HAP-1 (cell line): ENCODE measurements around the gene HEPACAM.
"Not testable (repeated sequence)": the region's sequence is repeated elsewhere in the genome, so short reads cannot be mapped to it uniquely, and the experiment has no call there.

Experiments used
- DNase-seq, 2 experiments: peaks; one replicate each; pipeline ENCODE4 v3.0.0-alpha.2; 2016 to 2020; ENCODE audit warnings: low spot score in 2 of 2
- H3K27me3 ChIP-seq: fragments of 250-450 bp; sonication (Bioruptor Pico); 2 replicates; pipeline ENCODE4 v1.5.1; 2020; ENCODE audit warnings: low read depth, mild to moderate bottlenecking, moderate library complexity
- H3K36me3 ChIP-seq: fragments of 250-450 bp; sonication (Bioruptor Pico); replicated peaks from 2 replicates; pipeline ENCODE4 v1.5.1; 2020; ENCODE audit warnings: mild to moderate bottlenecking
- H3K4me1 ChIP-seq: fragments of 250-450 bp; sonication (Bioruptor Pico); 2 replicates; pipeline ENCODE4 v1.5.1; 2020; ENCODE audit warnings: mild to moderate bottlenecking
- H3K4me3 ChIP-seq: fragments of 250-450 bp; sonication (Bioruptor Pico); 2 replicates; pipeline ENCODE4 v1.5.1; 2020; ENCODE audit warnings: mild to moderate bottlenecking, moderate library complexity
- H3K9me3 ChIP-seq: fragments of 250-450 bp; sonication (Bioruptor Pico); 2 replicates; pipeline ENCODE4 v1.5.1; 2020; ENCODE audit warnings: mild to moderate bottlenecking, moderate library complexity
- in situ Hi-C: fragments of 300-500 bp; cut with MboI; formaldehyde crosslinking; loops from 3 replicates; pipeline ENCODE4 v1.14.3; 2020; ENCODE audit warnings: low sequenced_read_pairs, inconsistent platforms, mixed read lengths

HEPACAM gene

DNA sequence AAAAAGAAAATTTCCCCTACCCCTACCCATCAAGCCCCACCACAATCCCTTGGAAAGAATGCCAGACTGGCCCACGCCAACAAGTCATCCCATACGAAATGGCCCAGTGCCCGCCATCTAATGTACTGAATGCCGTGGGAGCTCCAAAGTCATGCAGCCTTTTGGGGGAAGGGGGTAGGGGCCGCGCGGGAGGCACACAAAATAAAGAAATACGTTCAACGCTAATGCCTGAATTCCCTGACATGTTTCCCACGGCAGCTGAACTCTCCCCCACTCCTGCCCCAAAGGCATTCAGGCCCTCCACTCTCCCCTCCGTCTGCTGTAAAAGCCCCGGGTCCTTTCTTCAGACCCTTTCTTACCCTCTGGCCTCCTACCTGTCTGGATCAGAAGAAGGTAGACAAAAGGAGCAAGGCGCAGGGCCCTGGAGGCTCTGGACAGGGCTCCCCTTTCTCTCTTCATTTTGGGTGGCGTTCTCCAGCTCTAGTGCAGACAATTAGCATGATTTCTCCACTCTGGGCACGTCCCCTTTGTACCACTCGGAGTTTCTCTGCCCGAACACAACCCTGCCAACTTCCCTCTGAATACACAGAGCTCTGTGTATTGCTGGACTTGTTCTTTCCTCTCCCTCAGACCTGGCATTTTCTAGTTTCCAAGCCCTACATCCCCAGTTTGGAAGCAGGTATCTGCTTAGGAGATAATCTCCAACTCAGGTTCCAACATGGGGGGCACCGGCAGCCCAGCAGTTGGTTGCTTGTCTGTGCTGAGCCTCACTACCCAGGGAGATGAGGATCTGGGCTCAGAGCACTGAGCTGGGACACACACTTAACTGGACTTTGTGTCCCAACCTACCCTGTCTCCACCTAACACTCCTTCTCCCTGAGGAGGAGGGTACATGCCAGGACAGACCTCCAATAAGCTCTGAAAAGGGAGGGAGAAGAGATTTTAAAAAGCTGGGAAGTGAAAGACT lies at the start of gene HEPACAM:
TSS of gene HEPACAM (minus strand) at position 500 of the 967 bp plus-strand sequence. CDS start at position 459, 41 bp downstream.
- H3K4me1 ChIP-seq: no peaks in the 10 kb centered on the region
- H3K27me3 ChIP-seq: peaks cover 31% of the 10 kb centered on the region
- in situ Hi-C loops: no loop called here
- no peak within 1 kb of the TSS for H3K4me3 ChIP-seq
- no peak for DNase-seq
- no peaks in the 10 kb centered on the region for H3K9me3 ChIP-seq
- H3K36me3 ChIP-seq: no peaks in the 10 kb centered on the region

DNA sequence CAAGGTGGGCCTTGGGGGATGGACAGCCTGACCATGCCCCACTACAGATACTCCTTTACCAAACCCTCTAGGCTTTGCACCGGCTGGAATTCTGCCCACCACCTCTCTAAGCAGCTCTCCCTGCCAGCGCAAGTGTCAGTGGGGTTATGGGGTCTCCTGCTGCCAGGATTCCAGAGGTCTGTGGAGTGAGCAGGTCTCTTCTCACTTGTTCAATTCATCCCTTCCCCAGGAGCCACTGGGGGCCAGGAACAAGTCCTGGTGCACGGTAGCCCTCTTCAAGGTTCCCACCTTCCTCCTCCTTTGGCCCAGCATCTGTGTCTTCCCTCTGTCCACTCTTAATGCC lies 48.6 kb upstream of the HEPACAM start:
- Histone ChIP-seq H3K4me1 (no peaks in the 10 kb centered on the region), H3K27me3 (no peaks in the 10 kb centered on the region), H3K36me3 (no peaks in the 10 kb centered on the region), H3K4me3 (no peak overlapping the region), H3K9me3 (0 out of 2 replicates have a peak, but pooled peaks cover 2% of the 10 kb centered on the region)
- in situ Hi-C loops: no loop called here
- DNase-seq: no peak

DNA sequence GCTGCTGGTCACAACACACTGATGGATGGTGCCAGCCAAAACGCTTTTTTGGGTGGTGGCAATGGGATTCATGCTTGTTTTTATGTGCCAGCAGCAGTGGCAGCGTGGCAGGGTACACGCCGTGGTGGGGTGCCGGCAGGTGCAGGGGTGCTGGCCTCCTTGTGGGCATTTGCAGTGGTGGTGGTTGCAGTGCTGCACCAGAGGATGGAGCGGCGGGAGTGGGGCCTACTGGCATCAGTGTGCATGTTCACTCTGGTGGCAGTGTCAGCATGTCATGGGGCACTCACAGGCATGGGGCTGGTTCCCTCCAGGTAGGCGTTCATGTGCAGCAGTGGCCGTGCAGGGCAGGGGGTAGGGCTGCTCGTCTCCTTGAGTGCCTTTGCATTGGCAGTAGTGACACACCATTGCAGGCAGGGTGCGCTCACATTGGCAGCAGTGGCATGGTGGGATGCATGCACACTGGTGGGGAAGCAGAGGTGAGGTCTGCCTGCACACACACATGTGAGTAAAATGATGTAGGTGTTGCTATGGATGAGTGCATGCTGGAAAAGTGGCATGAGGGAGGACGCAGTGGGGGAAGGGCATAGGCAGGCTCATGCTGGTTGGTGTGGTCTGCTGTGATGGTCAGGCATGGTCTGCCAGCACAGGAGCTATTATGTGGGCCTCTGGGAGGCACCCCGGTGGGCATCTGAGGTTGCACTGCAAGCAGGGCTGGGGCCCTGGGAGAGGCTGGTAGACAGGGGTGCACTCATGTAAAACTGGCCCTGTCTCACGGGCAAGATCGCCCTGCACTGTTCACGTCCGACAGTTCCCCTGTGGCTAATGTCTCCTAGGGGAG lies 48.0 kb upstream of the HEPACAM start:
- in situ Hi-C loops: no loop called here
- Histone ChIP-seq H3K4me1 (no peaks in the 10 kb centered on the region), H3K36me3 (no peaks in the 10 kb centered on the region), H3K4me3 (no peak overlapping the region), H3K27me3 (no peaks in the 10 kb centered on the region), H3K9me3 (0 out of 2 replicates have a peak, but pooled peaks cover 2% of the 10 kb centered on the region)
- DNase-seq: no peak

- Histone ChIP-seq H3K4me3 (no peak overlapping the region), H3K4me1 (peaks cover 4% of the 10 kb centered on the region), H3K36me3 (no peaks in the 10 kb centered on the region), H3K27me3 (no peaks in the 10 kb centered on the region), H3K9me3 (0 out of 2 replicates have a peak, but pooled peaks cover 2% of the 10 kb centered on the region)
- in situ Hi-C loops: no loop called here
- no peak for DNase-seq
Measured at GRCh38 chr11:124982043-124982442, 46.2 kb upstream of the HEPACAM start.

GRCh38 chr11:124978316-124978715 lies 42.5 kb upstream of the HEPACAM start:
- Histone ChIP-seq H3K36me3 (no peaks in the 10 kb centered on the region), H3K27me3 (no peaks in the 10 kb centered on the region), H3K9me3 (0 out of 2 replicates have a peak, but pooled peaks cover 2% of the 10 kb centered on the region), H3K4me3 (no peak overlapping the region), H3K4me1 (peaks cover 13% of the 10 kb centered on the region)
- DNase-seq: peak; percentile 13 to 54
- in situ Hi-C loops: no loop called here

- Histone ChIP-seq H3K27me3 (no peaks in the 10 kb centered on the region), H3K4me3 (no peak overlapping the region), H3K4me1 (peaks cover 13% of the 10 kb centered on the region), H3K9me3 (0 out of 2 replicates have a peak, but pooled peaks cover 2% of the 10 kb centered on the region), H3K36me3 (no peaks in the 10 kb centered on the region)
- in situ Hi-C loops: no loop called here
- no peak for DNase-seq
Measured at GRCh38 chr11:124977006-124977405, 41.2 kb upstream of the HEPACAM start.

- 0 out of 2 replicates have a peak, but pooled peaks cover 2% of the 10 kb centered on the region for H3K9me3 ChIP-seq
- in situ Hi-C loops: no loop called here
- no peaks in the 10 kb centered on the region for H3K27me3 ChIP-seq
- peaks cover 13% of the 10 kb centered on the region for H3K4me1 ChIP-seq
- no peaks in the 10 kb centered on the region for H3K36me3 ChIP-seq
- peak in 1 of 2 experiments; percentile 69 for DNase-seq
- no peak overlapping the region for H3K4me3 ChIP-seq
Measured at GRCh38 chr11:124976531-124976930, 40.7 kb upstream of the HEPACAM start.

DNA sequence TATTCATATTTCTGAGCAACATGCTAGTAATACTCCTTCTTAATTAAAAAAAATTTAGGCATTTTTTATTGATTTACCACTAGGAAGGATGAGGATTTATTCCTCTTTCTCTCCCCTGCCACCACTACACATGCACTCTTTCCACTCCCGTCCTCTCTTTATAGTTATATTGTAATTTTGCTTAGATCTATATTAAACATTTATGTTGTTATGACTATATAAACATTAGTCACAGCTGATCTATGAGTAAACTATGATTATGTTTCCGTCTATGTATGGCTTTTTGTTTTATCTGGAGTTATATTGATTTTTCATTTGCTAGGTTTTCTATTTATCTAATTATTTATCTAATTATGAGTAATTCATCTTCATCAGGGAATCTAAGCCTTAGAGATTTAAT lies 36.0 kb upstream of the HEPACAM start:
- H3K4me1 ChIP-seq: peaks cover 6% of the 10 kb centered on the region
- DNase-seq: no peak
- no peaks in the 10 kb centered on the region for H3K9me3 ChIP-seq
- H3K36me3 ChIP-seq: no peaks in the 10 kb centered on the region
- in situ Hi-C loops: loop anchor here (25.0 kb wide), 1 partner anchor 915 kb away; the partner anchor contains the start of gene HYLS1
- no peak overlapping the region for H3K4me3 ChIP-seq
- H3K27me3 ChIP-seq: no peaks in the 10 kb centered on the region

GRCh38 chr11:124970925-124971324 lies 35.1 kb upstream of the HEPACAM start:
- no peak overlapping the region for H3K4me3 ChIP-seq
- in situ Hi-C loops: loop anchor here (25.0 kb wide), 1 partner anchor 916 kb away; the partner anchor contains the start of gene HYLS1
- no peak for DNase-seq

GRCh38 chr11:124968197-124968596 lies 32.4 kb upstream of the HEPACAM start:
- not testable (repeated sequence) for H3K4me3 ChIP-seq, H3K27me3 ChIP-seq, H3K36me3 ChIP-seq, DNase-seq, H3K4me1 ChIP-seq, H3K9me3 ChIP-seq
- in situ Hi-C loops: loop anchor here (25.0 kb wide), 1 partner anchor 919 kb away; the partner anchor contains the start of gene HYLS1

More at GRCh38 chr11:124970925-124971324, 35.1 kb upstream of the HEPACAM start:
- Histone ChIP-seq H3K27me3 (no peaks in the 10 kb centered on the region), H3K36me3 (no peaks in the 10 kb centered on the region), H3K4me1 (no peaks in the 10 kb centered on the region), H3K9me3 (no peaks in the 10 kb centered on the region)

GRCh38 chr11:124961972-124962609 lies 26.2 kb upstream of the HEPACAM start:
- peak; percentile 19 to 87 for DNase-seq
- Histone ChIP-seq H3K4me1 (no peaks in the 10 kb centered on the region), H3K4me3 (no peak overlapping the region), H3K27me3 (no peaks in the 10 kb centered on the region), H3K36me3 (peaks cover 5% of the 10 kb centered on the region; the same call in 1 of the 2 replicates), H3K9me3 (no peaks in the 10 kb centered on the region)
- in situ Hi-C loops: loop anchor here (25.0 kb wide), 1 partner anchor 925 kb away; the partner anchor contains the start of gene HYLS1

DNA sequence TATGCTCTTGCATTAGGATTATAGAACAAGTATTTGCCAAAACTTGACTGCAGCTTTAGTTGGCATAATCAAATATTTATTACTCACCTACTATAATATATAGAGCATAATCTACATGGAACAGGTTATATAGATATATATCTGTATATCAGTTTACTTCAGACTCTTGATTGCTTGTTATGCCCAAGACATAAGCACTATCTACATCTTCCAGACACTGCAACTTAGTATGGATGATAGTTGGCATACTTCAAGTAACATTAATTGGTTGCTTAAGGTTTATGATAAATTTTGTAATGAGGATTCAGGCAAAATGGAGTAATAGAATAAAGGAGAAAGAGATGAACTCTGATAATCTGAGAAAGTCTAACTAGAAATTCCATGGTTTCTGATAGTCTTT lies 19.2 kb upstream of the HEPACAM start:
- no peak for DNase-seq
- in situ Hi-C loops: loop anchor here (25.0 kb wide), 1 partner anchor 932 kb away; the partner anchor contains the start of gene HYLS1

GRCh38 chr11:124954590-124954955 lies 18.7 kb upstream of the HEPACAM start:
- peak overlapping the region; percentile 62 for H3K4me3 ChIP-seq
- no peaks in the 10 kb centered on the region for H3K36me3 ChIP-seq
- no peaks in the 10 kb centered on the region for H3K9me3 ChIP-seq
- DNase-seq: no peak
- in situ Hi-C loops: loop anchor here (25.0 kb wide), 1 partner anchor 933 kb away; the partner anchor contains the start of gene HYLS1
- no peaks in the 10 kb centered on the region; the same call in 1 of the 2 replicates for H3K27me3 ChIP-seq
- H3K4me1 ChIP-seq: peaks cover 9% of the 10 kb centered on the region

More for the DNA sequence above, 19.2 kb upstream of the HEPACAM start:
- H3K27me3 ChIP-seq: no peaks in the 10 kb centered on the region; the same call in 1 of the 2 replicates
- H3K4me1 ChIP-seq: peaks cover 9% of the 10 kb centered on the region
- no peaks in the 10 kb centered on the region for H3K36me3 ChIP-seq
- no peaks in the 10 kb centered on the region for H3K9me3 ChIP-seq
- H3K4me3 ChIP-seq: no peak overlapping the region; the same call in 1 of the 2 replicates
